GM23338 (cell line): ENCODE results near the gene UBTD1. TPM values are rescaled to one million over a fixed set of nuclear protein-coding genes. Genes with fewer than 3 reads are reported as not detected.
A peak's percentile ranks its signal among the peaks of the same experiment; 100 is the strongest.

ENCODE experiments used
- ATAC-seq: fragments of 200-7000 bp; cut with Tn5 transposase; 3 replicates; pipeline ENCODE4 v1.9.1; 2020
- DNase-seq: peaks from one replicate; pipeline ENCODE4 v3.0.0-alpha.2; 2015; ENCODE audit warnings: low spot score
- H2AFZ ChIP-seq: fragments of 200-600 bp; sonication (generic); 2 replicates; pipeline ENCODE4 v1.8.0; 2016; ENCODE audit warnings: antibody characterized with exemption, mild to moderate bottlenecking, moderate library complexity
- H3F3A ChIP-seq: fragments of 200-600 bp; sonication (generic); replicated peaks from 2 replicates; pipeline ENCODE4 v1.8.0; 2017; ENCODE audit warnings: antibody characterized with exemption, mixed run types, low read depth
- H3K27ac ChIP-seq: fragments of 200-600 bp; sonication (generic); 2 replicates; pipeline ENCODE4 v1.6.1; 2016; ENCODE audit warnings: low read depth
- H3K27me3 ChIP-seq: fragments of 200-600 bp; sonication (generic); 2 replicates; pipeline ENCODE4 v1.8.0; 2016; ENCODE audit warnings: mild to moderate bottlenecking, mixed run types, moderate library complexity; ENCODE audit not compliant: insufficient read depth
- H3K36me3 ChIP-seq: fragments of 200-600 bp; sonication (generic); 2 replicates; pipeline ENCODE4 v1.8.0; 2016; ENCODE audit warnings: mild to moderate bottlenecking; ENCODE audit not compliant: insufficient read depth
- H3K4me1 ChIP-seq: fragments of 200-600 bp; sonication (generic); 2 replicates; pipeline ENCODE4 v1.8.0; 2016; ENCODE audit warnings: mild to moderate bottlenecking, moderate library complexity; ENCODE audit not compliant: insufficient read depth
- H3K4me2 ChIP-seq: fragments of 200-600 bp; sonication (generic); 2 replicates; pipeline ENCODE4 v1.7.1; 2017; ENCODE audit warnings: mixed run types
- H3K4me3 ChIP-seq: fragments of 200-600 bp; sonication (generic); 2 replicates; pipeline ENCODE4 v1.6.1; 2016; ENCODE audit warnings: mixed run types
- H3K79me2 ChIP-seq: fragments of 200-600 bp; sonication (generic); replicated peaks from 2 replicates; pipeline ENCODE4 v1.8.0; 2017; ENCODE audit warnings: mild to moderate bottlenecking; ENCODE audit not compliant: insufficient read depth
- H3K9me2 ChIP-seq: fragments of 200-600 bp; sonication (generic); 2 replicates; pipeline ENCODE4 v1.8.0; 2017; ENCODE audit not compliant: insufficient read depth
- H4K20me1 ChIP-seq: fragments of 200-600 bp; sonication (generic); replicated peaks from 2 replicates; pipeline ENCODE4 v1.8.0; 2017; ENCODE audit warnings: mild to moderate bottlenecking; ENCODE audit not compliant: insufficient read depth
- H3K27ac Mint-ChIP-seq: 2 replicates; pipeline ENCODE4 v1.8.0; 2020; ENCODE audit warnings: inconsistent platforms, mild to moderate bottlenecking, moderate library complexity, mixed read lengths
- H3K27me3 Mint-ChIP-seq: 3 replicates; pipeline ENCODE4 v1.8.0; 2022; ENCODE audit warnings: low read depth, mild to moderate bottlenecking, moderate library complexity, mixed read lengths, inconsistent platforms; ENCODE audit not compliant: insufficient read depth, poor library complexity
- H3K36me3 Mint-ChIP-seq: 3 replicates; pipeline ENCODE4 v1.8.0; 2021; ENCODE audit warnings: low read depth, mild to moderate bottlenecking, inconsistent platforms, moderate library complexity, mixed read lengths
- H3K4me1 Mint-ChIP-seq: 3 replicates; pipeline ENCODE4 v1.8.0; 2020; ENCODE audit warnings: mild to moderate bottlenecking, inconsistent platforms, mixed read lengths
- H3K4me3 Mint-ChIP-seq: 3 replicates; pipeline ENCODE4 v1.8.0; 2021; ENCODE audit warnings: moderate library complexity, mild to moderate bottlenecking, inconsistent platforms, mixed read lengths
- H3K9me3 Mint-ChIP-seq: 3 replicates; pipeline ENCODE4 v1.8.0; 2020; ENCODE audit warnings: moderate library complexity, mild to moderate bottlenecking, inconsistent platforms, mixed read lengths
- CREB1 ChIP-seq: fragments of 250-450 bp; sonication (Bioruptor Pico); IDR thresholded peaks from 2 replicates; pipeline ENCODE4 v1.5.0; 2020; ENCODE audit warnings: low read depth, mild to moderate bottlenecking, moderate library complexity
- CTCF ChIP-seq, 2 experiments: fragments of 200-600 bp in 1 of 2; sonication (generic) in 1 of 2; conservative IDR thresholded peaks; 2 replicates each; pipeline versions ENCODE4 v1.5.1 to v1.6.1; 2016 to 2017; ENCODE audit warnings: antibody characterized with exemption in 2 of 2, low read depth in 2 of 2, mild to moderate bottlenecking in 2 of 2, moderate library complexity in 1 of 2
- ETS1 ChIP-seq: IDR thresholded peaks from 2 replicates; pipeline ENCODE4 v1.6.1; 2016; ENCODE audit warnings: antibody characterized with exemption
- EZH2 ChIP-seq: fragments of 200-600 bp; sonication (generic); IDR thresholded peaks from one replicate; pipeline ENCODE4 v1.8.0; 2017; ENCODE audit warnings: antibody characterized with exemption, mild to moderate bottlenecking, low read depth; ENCODE audit not compliant: unreplicated experiment
- EZH2phosphoT487 ChIP-seq: fragments of 200-600 bp; sonication (generic); IDR thresholded peaks from one replicate; pipeline ENCODE4 v1.8.1; 2018; ENCODE audit warnings: antibody characterized with exemption; ENCODE audit not compliant: unreplicated experiment
- JUNB ChIP-seq: IDR thresholded peaks from one replicate; pipeline ENCODE4 v1.6.1; 2016; ENCODE audit warnings: antibody characterized with exemption; ENCODE audit not compliant: unreplicated experiment
- NANOG ChIP-seq: IDR thresholded peaks from 2 replicates; pipeline ENCODE4 v1.6.1; 2016; ENCODE audit warnings: antibody characterized with exemption, borderline replicate concordance
- POLR2AphosphoS5 ChIP-seq: IDR thresholded peaks from 2 replicates; pipeline ENCODE4 v1.6.1; 2016; ENCODE audit warnings: antibody characterized with exemption, low read depth
- STAT1 ChIP-seq: IDR thresholded peaks from one replicate; pipeline ENCODE4 v1.6.1; 2016; ENCODE audit warnings: antibody characterized with exemption; ENCODE audit not compliant: unreplicated experiment
- ZNF114 ChIP-seq: fragments of 250-450 bp; sonication (Bioruptor Pico); IDR thresholded peaks from 2 replicates; pipeline ENCODE4 v1.5.0; 2020; ENCODE audit warnings: mild to moderate bottlenecking, moderate library complexity
- ZNF331 ChIP-seq: fragments of 250-450 bp; sonication (Bioruptor Pico); IDR thresholded peaks from 2 replicates; pipeline ENCODE4 v1.5.0; 2020; ENCODE audit warnings: low read depth, mild to moderate bottlenecking, moderate library complexity
- ZNF462 ChIP-seq: fragments of 250-450 bp; sonication (Bioruptor Pico); IDR thresholded peaks from 2 replicates; pipeline ENCODE4 v1.5.0; 2020; ENCODE audit warnings: mild to moderate bottlenecking, moderate library complexity
- polyA plus RNA-seq: library from polyadenylated mRNA; unstranded; fragments of >200 nt; fragmentation: Nextera tagmentation; extraction: Ambion mirVana; gene quantifications from 2 replicates; pipeline ENCODE4 v1.2.1, GENCODE V29; 2016
- total RNA-seq: library from RNA; depleted of rRNA; stranded (reverse); fragments of >200 nt; shearing (Covaris generic); gene quantifications from 2 replicates; pipeline ENCODE4 v1.2.3, GENCODE V29; 2014
- TF ChIP-seq, protein P1 (sequence below): IDR thresholded peaks from one replicate; pipeline ENCODE4 v1.6.1; 2018; ENCODE audit warnings: antibody characterized with exemption; ENCODE audit not compliant: unreplicated experiment

The UBTD1 gene
- total and polyA plus RNA-seq, 2 experiments from 2014 or later, result 17.3 to 29.0 TPM

DNA sequence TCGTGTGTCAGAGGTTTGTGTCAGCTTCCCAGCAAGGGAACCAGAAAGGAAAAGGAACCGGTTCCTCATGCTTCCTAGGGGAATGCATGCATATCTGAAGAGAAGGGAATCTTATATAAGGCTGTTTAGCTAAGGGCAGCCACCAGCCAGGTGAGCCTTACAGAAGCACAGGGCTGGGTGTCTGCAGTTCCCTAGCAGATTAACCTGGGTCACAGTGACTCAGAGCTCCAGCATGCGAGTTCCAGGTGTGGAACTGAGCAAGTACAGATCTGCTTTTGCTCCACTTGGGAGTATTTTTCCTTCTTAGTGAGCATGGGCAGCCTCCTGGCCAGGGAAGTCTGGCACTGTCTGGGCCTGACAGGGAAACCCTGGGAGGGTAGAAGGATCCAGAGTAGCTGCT is 72.9 kb downstream of the UBTD1 start:
- no peaks in the 10 kb centered on the region for H3K27me3 ChIP-seq
- Mint-ChIP-seq H3K4me3 (no peak overlapping the region), H3K4me1 (peaks cover 17% of the 10 kb centered on the region; the same call in 2 of the 3 replicates), H3K27ac (peak overlapping the region; percentile 52), H3K9me3 (no peaks in the 10 kb centered on the region), H3K27me3 (peaks cover 6% of the 10 kb centered on the region), H3K36me3 (peaks cover 2% of the 10 kb centered on the region; the same call in 1 of the 3 replicates)
- 0 out of 2 replicates have a peak, but pooled peaks cover 3% of the 10 kb centered on the region for H4K20me1 ChIP-seq
- ATAC-seq (no peak), DNase-seq (no peak)
- H3K9me2 ChIP-seq, result no peaks in the 10 kb centered on the region
- H3K4me2 ChIP-seq, result no peak overlapping the region
- peak overlapping the region; percentile 85; the same call in 1 of the 2 replicates for H3K27ac ChIP-seq
- H3F3A ChIP-seq, result no peaks in the 10 kb centered on the region
- no peak overlapping the region for H3K4me3 ChIP-seq
- H3K4me1 ChIP-seq, result no peaks in the 10 kb centered on the region; the same call in 1 of the 2 replicates
- TF ChIP-seq JUNB (no peak), ZNF114 (CRISPR knock-in tag) (no peak), EZH2phosphoT487 (no peak), ZNF462 (no peak), NANOG (no peak), CTCF (conservative IDR thresholded peaks at IDR 0.05; ENCODE audit: low read depth in 2 of 2) (no peak), ZNF331 (CRISPR knock-in tag) (no peak), STAT1 (no peak), EZH2 (no peak), CREB1 (no peak), POLR2AphosphoS5 (no peak), ETS1 (no peak)
- TF ChIP-seq, protein P1, sequence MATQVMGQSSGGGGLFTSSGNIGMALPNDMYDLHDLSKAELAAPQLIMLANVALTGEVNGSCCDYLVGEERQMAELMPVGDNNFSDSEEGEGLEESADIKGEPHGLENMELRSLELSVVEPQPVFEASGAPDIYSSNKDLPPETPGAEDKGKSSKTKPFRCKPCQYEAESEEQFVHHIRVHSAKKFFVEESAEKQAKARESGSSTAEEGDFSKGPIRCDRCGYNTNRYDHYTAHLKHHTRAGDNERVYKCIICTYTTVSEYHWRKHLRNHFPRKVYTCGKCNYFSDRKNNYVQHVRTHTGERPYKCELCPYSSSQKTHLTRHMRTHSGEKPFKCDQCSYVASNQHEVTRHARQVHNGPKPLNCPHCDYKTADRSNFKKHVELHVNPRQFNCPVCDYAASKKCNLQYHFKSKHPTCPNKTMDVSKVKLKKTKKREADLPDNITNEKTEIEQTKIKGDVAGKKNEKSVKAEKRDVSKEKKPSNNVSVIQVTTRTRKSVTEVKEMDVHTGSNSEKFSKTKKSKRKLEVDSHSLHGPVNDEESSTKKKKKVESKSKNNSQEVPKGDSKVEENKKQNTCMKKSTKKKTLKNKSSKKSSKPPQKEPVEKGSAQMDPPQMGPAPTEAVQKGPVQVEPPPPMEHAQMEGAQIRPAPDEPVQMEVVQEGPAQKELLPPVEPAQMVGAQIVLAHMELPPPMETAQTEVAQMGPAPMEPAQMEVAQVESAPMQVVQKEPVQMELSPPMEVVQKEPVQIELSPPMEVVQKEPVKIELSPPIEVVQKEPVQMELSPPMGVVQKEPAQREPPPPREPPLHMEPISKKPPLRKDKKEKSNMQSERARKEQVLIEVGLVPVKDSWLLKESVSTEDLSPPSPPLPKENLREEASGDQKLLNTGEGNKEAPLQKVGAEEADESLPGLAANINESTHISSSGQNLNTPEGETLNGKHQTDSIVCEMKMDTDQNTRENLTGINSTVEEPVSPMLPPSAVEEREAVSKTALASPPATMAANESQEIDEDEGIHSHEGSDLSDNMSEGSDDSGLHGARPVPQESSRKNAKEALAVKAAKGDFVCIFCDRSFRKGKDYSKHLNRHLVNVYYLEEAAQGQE, result no peak
- H2AFZ ChIP-seq, result no peak overlapping the region
- no peaks in the 10 kb centered on the region; the same call in 1 of the 2 replicates for H3K36me3 ChIP-seq
- H3K79me2 ChIP-seq, result no peaks in the 10 kb centered on the region
